ENCODE measurements around the gene HSD17B8.

GRCh38 chr6:33189164-33189563 lies 15.3 kb upstream of the HSD17B8 start:
- TF ChIP-seq POLR2AphosphoS5 (IDR thresholded peaks at IDR 0.05; ENCODE audit: borderline replicate concordance, low read depth, low read length) (no peak), EZH2 (IDR thresholded peaks at IDR 0.05) (no peak)

Measured in SK-N-MC (cell line).